Skeletal muscle tissue (tissue), 4 donors: ENCODE measurements around the gene SLC37A1. TPM values are rescaled to one million over a fixed set of nuclear protein-coding genes. Genes with fewer than 3 reads are reported as not detected.
"Not testable (repeated sequence)": the region's sequence is repeated elsewhere in the genome, so short reads cannot be mapped to it uniquely, and the experiment has no call there.

Experiments
- H3K27ac ChIP-seq: one replicate; pipeline ENCODE4 v1.7.0; 2013; ENCODE audit warnings: mild to moderate bottlenecking, low read depth, low read length, inconsistent platforms
- H3K27me3 ChIP-seq, 3 donors: one replicate each; pipeline ENCODE4 v1.7.0; 2013; ENCODE audit warnings: low read length in 3 of 3; ENCODE audit not compliant: control insufficient read depth in 3 of 3, insufficient read depth in 3 of 3
- H3K36me3 ChIP-seq, 3 donors: one replicate each; pipeline ENCODE4 v1.7.0; 2013; ENCODE audit warnings: low read length in 3 of 3; ENCODE audit not compliant: control insufficient read depth in 3 of 3, insufficient read depth in 3 of 3
- H3K4me1 ChIP-seq, 3 donors: one replicate each; pipeline ENCODE4 v1.7.0; 2013; ENCODE audit warnings: low read length in 3 of 3, mild to moderate bottlenecking in 3 of 3; ENCODE audit not compliant: control insufficient read depth in 3 of 3, insufficient read depth in 3 of 3
- H3K4me3 ChIP-seq, 3 donors: one replicate each; pipeline ENCODE4 v1.7.0; 2013; ENCODE audit warnings: low read length in 3 of 3
- H3K9ac ChIP-seq, 3 donors: one replicate each; pipeline ENCODE4 v1.7.0; 2013; ENCODE audit warnings: low read length in 3 of 3, mild to moderate bottlenecking in 3 of 3, moderate library complexity in 2 of 3, low read depth in 1 of 3
- H3K9me3 ChIP-seq, 3 donors: one replicate each; pipeline ENCODE4 v1.7.0; 2013; ENCODE audit warnings: low read length in 3 of 3; ENCODE audit not compliant: control insufficient read depth in 3 of 3
- total RNA-seq: library from RNA; depleted of rRNA; stranded (reverse); fragments of >200 nt; gene quantifications from one replicate; pipeline ENCODE4 v1.2.3, GENCODE V29; 2014
- donor health status: Osteomylitis.

Gene SLC37A1
- total RNA-seq, 1 donor from 2014 or later, result 2.1 TPM

DNA sequence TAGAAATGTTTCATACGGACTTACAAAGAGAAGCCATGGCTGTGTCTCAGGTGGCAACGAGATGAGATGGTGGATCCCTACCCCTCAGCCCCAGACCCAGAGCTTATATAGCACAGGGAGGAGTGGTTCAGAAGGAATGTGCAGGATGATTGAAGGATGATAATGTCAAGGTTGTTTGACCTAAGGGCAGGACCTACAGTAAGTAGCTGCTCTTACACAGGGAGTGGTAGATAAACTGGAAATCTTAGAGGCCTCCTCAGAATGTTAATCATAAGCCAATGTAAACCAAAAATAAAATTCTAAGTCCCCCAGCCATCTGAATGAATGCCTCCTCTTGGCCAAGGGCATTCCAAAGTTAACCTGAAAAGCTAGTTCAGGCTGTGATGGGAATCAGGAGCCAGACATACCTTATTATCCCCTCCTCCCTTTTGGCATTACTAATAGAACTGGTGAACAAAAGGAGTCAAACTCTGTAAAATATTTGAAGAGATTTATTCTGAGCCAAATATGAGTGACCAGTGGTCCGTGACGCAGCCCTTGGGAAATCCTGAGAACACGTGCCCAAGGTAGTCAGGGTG is 94.0 kb downstream of the SLC37A1 start:
- no peak overlapping the region for H3K27ac ChIP-seq
- H3K36me3 ChIP-seq, result no peaks in the 10 kb centered on the region
- no peak overlapping the region for H3K9ac ChIP-seq
- H3K27me3 ChIP-seq, result peaks cover 0 to 3% (median 0%) of the 10 kb centered on the region in 3 donors
- no peak overlapping the region for H3K4me3 ChIP-seq
- no peaks in the 10 kb centered on the region for H3K4me1 ChIP-seq
- H3K9me3 ChIP-seq, result peaks cover 4 to 5% (median 5%) of the 10 kb centered on the region in 3 donors

DNA sequence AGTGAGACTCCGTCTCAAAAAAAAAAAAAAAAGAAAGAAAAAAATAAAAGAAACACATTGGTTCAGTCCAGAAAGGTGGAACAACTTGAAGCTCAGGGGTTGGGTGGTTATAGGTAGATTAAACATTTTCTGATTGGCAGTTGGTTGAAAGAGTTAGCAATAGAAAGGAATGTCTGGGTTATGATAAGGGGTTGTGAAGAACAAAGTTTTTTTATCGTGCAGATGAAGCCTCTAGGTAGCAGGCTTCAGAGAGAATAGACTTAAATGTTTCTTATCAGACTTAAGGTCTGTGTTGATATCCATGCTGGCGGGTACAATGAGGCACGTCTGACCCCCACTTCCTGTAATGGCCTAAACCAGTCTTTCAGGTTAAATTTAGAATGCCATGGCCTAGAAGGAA is 94.8 kb downstream of the SLC37A1 start:
- Histone ChIP-seq H3K27ac (no peak overlapping the region), H3K4me3 (no peak overlapping the region), H3K9me3 (peaks cover 4 to 5% (median 5%) of the 10 kb centered on the region in 3 donors), H3K9ac (no peak overlapping the region), H3K27me3 (peaks cover 0 to 3% (median 0%) of the 10 kb centered on the region in 3 donors), H3K4me1 (no peaks in the 10 kb centered on the region), H3K36me3 (no peaks in the 10 kb centered on the region)

DNA sequence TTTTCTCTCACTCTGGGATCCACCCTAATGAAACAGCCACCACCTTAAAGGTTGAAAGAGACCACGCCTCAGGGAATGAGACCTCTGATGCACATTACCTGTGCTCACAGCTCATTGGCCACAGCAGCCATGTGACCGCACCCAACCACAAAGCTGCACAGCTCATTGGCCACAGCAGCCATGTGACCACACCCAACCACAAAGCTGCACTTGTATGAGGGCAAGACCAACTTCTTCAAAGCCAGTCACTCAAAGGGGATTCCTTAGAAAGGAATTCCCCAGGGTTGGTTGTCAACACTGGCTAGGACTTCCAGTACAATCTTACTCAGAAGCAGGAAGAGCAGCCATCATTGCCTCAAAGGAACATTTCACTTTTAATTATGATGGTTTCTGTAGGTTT is 96.2 kb downstream of the SLC37A1 start:
- no peak overlapping the region for H3K4me3 ChIP-seq
- no peaks in the 10 kb centered on the region for H3K4me1 ChIP-seq
- H3K9ac ChIP-seq, result no peak overlapping the region
- H3K27ac ChIP-seq, result no peak overlapping the region
- peaks cover 2 to 5% (median 4%) of the 10 kb centered on the region in 3 donors for H3K9me3 ChIP-seq
- H3K36me3 ChIP-seq, result no peaks in the 10 kb centered on the region
- H3K27me3 ChIP-seq, result no peaks in the 10 kb centered on the region

DNA sequence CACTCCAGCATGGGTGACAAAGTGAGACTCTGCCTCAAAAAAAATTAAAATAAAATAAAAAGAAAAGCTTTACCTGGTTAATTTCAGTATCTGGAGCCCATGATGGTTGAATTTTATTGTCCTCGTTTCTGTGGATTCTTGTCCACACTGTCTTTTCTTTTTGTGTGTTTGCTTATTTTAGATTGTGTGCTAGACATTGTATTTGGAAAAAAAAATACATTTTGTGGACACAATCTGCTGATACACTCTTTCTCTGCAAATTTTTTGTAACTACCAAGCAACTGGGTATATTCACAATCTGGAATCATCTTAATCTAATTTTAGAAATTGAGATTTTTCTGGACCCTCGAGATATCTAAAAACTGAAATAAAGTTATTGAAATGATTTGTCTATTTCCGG is 98.2 kb downstream of the SLC37A1 start:
- Histone ChIP-seq H3K36me3 (no peaks in the 10 kb centered on the region), H3K27ac (no peak overlapping the region), H3K4me1 (peaks cover 0 to 2% (median 0%) of the 10 kb centered on the region in 3 donors), H3K9ac (no peak overlapping the region), H3K27me3 (peaks cover 10 to 15% (median 12%) of the 10 kb centered on the region in 3 donors), H3K4me3 (no peak overlapping the region), H3K9me3 (peaks cover 0 to 5% (median 2%) of the 10 kb centered on the region in 3 donors)

DNA sequence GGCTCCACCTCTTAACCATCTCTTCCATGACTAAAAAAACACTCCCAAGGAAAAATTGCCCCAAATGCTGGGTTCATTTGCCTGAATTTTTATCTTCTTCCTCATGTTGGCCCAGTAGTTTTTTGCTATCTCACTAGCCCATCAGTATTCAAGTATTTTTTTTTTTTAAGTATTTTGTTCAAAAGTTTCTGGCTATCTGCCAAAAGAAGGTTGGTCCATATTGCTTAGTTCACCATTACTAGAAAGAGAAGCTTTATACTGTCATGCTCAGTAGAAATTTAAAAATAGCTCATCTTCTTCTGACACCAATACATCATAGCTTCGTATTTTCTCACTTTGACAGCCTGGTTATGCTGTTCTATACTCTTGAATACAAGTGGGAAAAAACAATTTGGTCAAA is 98.7 kb downstream of the SLC37A1 start:
- peaks cover 15 to 21% (median 17%) of the 10 kb centered on the region in 3 donors for H3K27me3 ChIP-seq

DNA sequence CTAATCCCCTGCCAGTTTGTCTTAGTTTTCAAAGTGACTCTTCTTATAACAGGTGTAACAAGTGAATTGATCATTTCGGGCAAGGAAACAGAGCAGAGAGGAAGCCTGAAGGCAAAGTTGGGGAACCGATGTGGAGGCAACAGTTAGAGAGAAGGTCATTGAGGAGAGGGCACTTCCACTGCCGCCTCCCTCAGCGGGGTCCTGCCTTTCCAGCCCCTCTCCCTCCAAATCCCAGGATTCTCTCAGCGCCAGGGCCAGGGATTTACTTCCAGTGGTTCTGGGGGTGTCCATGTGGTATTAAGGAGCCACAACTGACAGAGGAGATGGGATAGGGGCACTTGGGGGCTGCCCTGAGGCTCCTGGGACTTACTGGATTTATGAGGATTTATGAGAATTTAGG is 100.1 kb downstream of the SLC37A1 start:
- Histone ChIP-seq H3K4me1 (peaks cover 0 to 2% (median 0%) of the 10 kb centered on the region in 3 donors), H3K9ac (no peak overlapping the region), H3K9me3 (peaks cover 0 to 5% (median 2%) of the 10 kb centered on the region in 3 donors), H3K36me3 (no peaks in the 10 kb centered on the region), H3K27ac (no peak overlapping the region), H3K4me3 (no peak overlapping the region), H3K27me3 (peaks cover 20 to 34% (median 25%) of the 10 kb centered on the region in 3 donors)

More for the DNA sequence above, 98.7 kb downstream of the SLC37A1 start:
- peaks cover 0 to 2% (median 0%) of the 10 kb centered on the region in 3 donors for H3K4me1 ChIP-seq
- H3K27ac ChIP-seq, result no peak overlapping the region
- H3K4me3 ChIP-seq, result no peak overlapping the region
- H3K9ac ChIP-seq, result no peak overlapping the region
- peaks cover 0 to 5% (median 2%) of the 10 kb centered on the region in 3 donors for H3K9me3 ChIP-seq
- H3K36me3 ChIP-seq, result no peaks in the 10 kb centered on the region

DNA sequence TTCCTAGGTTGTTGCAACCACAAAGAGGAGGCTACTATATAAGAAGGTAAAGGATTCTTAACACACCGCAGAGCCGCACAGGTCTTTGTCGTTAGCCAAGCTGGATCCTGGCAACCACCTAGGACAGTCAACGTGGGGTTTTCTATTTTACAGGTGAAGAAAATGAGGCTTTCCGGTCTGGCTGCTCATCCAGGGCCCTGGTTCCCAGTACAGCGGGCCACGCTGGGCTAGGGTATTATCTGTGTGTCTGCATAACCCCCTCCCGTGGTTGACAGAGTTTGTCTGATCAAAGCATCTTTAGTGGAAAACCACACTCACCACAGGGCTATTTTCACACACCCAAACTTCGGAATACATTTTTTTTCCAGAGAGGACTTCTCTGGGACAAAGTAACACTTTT is 100.7 kb downstream of the SLC37A1 start:
- H3K4me3 ChIP-seq, result no peak overlapping the region
- H3K27me3 ChIP-seq, result peaks cover 27 to 38% (median 30%) of the 10 kb centered on the region in 3 donors
- no peaks in the 10 kb centered on the region for H3K36me3 ChIP-seq
- H3K9me3 ChIP-seq, result peaks cover 0 to 5% (median 2%) of the 10 kb centered on the region in 3 donors
- no peak overlapping the region for H3K27ac ChIP-seq
- no peak overlapping the region for H3K9ac ChIP-seq
- H3K4me1 ChIP-seq, result peaks cover 0 to 2% (median 0%) of the 10 kb centered on the region in 3 donors

DNA sequence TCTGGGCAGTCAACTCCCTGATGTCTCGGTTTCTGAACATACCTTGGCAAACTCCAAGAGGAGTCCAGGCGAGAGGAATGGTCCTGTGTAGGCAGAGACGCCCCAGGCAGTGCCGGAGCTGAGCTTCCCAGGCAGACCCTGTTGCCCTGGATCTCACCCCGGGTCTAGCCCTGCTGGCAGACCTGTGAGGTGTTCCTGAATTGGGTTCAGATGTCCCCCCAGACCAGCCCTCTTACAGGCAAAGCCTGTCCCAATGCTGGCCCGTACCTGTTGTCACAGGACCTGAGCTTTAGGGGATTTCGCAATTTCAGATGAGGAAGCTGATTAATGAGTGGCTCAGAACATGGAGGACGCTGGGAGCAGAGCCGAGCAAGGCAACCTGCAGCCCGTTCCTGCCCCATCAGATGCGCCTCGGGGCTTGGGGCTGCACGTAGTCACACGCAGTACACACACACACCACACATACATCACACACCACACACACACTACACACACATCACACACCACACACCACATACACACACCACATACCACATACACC is 101.2 kb downstream of the SLC37A1 start:
- H3K36me3 ChIP-seq, result no peaks in the 10 kb centered on the region
- peaks cover 31 to 43% (median 35%) of the 10 kb centered on the region in 3 donors for H3K27me3 ChIP-seq
- peaks cover 0 to 2% (median 0%) of the 10 kb centered on the region in 3 donors for H3K4me1 ChIP-seq
- peaks cover 0 to 2% (median 0%) of the 10 kb centered on the region in 3 donors for H3K9me3 ChIP-seq
- H3K9ac ChIP-seq, result no peak overlapping the region
- no peak overlapping the region for H3K27ac ChIP-seq
- no peak overlapping the region for H3K4me3 ChIP-seq

DNA sequence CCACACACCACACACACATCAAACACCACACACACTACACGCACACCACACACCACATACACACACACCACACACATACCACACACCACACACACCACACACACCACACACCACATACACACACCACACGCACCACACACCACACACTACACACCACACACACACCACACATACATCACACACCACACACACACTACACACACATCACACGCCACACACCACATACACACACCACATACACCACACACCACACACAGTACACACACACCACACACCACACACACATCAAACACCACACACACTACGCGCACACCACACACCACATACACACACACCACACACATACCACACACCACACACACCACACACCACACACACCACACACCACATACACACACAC is 101.7 kb downstream of the SLC37A1 start:
- not testable (repeated sequence) for H3K9ac ChIP-seq, H3K36me3 ChIP-seq, H3K4me1 ChIP-seq, H3K27ac ChIP-seq, H3K4me3 ChIP-seq, H3K9me3 ChIP-seq
- H3K27me3 ChIP-seq, result peaks cover 34 to 46% (median 38%) of the 10 kb centered on the region in 3 donors

DNA sequence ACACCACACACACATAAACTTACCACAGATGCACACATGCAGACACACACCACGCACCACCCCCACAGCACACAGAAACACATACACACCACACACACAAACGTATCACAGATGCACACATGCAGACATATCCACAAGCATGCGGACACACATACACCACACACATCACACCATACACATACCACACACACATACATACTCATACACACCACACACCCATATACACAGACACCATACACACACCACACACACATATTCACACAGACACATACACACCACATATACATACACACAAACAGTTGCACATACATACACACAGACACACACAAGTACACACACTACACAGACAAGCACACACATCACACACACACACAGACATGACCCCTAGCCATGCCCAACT is 102.3 kb downstream of the SLC37A1 start:
- Histone ChIP-seq H3K4me3 (no peak overlapping the region), H3K27me3 (peaks cover 34 to 47% (median 38%) of the 10 kb centered on the region in 3 donors), H3K4me1 (peaks cover 0 to 2% (median 0%) of the 10 kb centered on the region in 3 donors), H3K36me3 (no peaks in the 10 kb centered on the region), H3K9ac (no peak overlapping the region), H3K9me3 (peaks cover 0 to 2% (median 0%) of the 10 kb centered on the region in 3 donors), H3K27ac (no peak overlapping the region)
